Measurements from ENCODE around the gene LRRC31. TPM values are rescaled to one million over a fixed set of nuclear protein-coding genes. Genes with fewer than 3 reads are reported as not detected.

LRRC31 gene
- total and polyA plus RNA-seq, 5 donors: not detected

- ATAC-seq (no peak), DNase-seq (no peak)
- Histone ChIP-seq H3K4me1 (ENCODE audit: control insufficient read depth, insufficient read depth, low read length) (no peaks in the 10 kb centered on the region), H3K4me3 (ENCODE audit: low read length) (no peak overlapping the region), H3K9me3 (ENCODE audit: control insufficient read depth, low read length) (no peaks in the 10 kb centered on the region), H3K27ac (ENCODE audit: low read length) (no peak overlapping the region), H3K27me3 (ENCODE audit: control insufficient read depth, insufficient read depth) (no peaks in the 10 kb centered on the region)
- intact Hi-C loops (cut with DNase I): no loop called here
- WGBS: 55% methylated on average over 7 of the region's 7 CpGs
Measured at GRCh38 chr3:169891886-169892285, 22.2 kb upstream of the LRRC31 start.

DNA sequence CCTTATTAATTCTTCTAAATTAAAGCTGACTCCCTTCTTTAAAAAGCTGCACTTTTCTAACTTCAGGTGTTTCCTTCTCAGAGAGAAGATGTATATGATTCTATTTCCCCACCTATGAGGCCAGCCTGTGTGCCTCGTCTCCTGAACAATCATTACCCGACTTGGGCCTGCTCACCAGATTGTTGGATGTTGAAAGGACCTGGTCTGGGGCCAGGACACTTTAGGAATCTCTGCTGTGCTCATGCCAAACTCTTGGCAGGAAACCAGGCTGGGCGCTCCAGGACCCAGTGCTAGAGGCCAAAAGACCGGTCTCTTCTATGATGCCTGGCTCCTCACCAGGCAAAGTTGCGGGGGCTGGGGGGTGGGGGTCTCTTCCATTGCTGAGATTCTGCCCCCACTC, 16.9 kb upstream of the LRRC31 start:
- Histone ChIP-seq H3K4me3 (ENCODE audit: low read length) (no peak overlapping the region), H3K27me3 (ENCODE audit: control insufficient read depth, insufficient read depth) (no peaks in the 10 kb centered on the region), H3K4me1 (ENCODE audit: control insufficient read depth, insufficient read depth, low read length) (no peaks in the 10 kb centered on the region), H3K27ac (ENCODE audit: low read length) (no peak overlapping the region), H3K9me3 (ENCODE audit: control insufficient read depth, low read length) (no peaks in the 10 kb centered on the region)
- ATAC-seq (peak; percentile 91 to 95), DNase-seq (peak; percentile 84 to 92 (median 90))
- WGBS: 14% methylated on average over 5 of the region's 5 CpGs
- intact Hi-C loops (cut with DNase I): loop anchor here in 1 of 4 donors (10.0 kb wide), 1 partner anchor 78 kb away; the partner anchor contains the start of gene SEC62

DNA sequence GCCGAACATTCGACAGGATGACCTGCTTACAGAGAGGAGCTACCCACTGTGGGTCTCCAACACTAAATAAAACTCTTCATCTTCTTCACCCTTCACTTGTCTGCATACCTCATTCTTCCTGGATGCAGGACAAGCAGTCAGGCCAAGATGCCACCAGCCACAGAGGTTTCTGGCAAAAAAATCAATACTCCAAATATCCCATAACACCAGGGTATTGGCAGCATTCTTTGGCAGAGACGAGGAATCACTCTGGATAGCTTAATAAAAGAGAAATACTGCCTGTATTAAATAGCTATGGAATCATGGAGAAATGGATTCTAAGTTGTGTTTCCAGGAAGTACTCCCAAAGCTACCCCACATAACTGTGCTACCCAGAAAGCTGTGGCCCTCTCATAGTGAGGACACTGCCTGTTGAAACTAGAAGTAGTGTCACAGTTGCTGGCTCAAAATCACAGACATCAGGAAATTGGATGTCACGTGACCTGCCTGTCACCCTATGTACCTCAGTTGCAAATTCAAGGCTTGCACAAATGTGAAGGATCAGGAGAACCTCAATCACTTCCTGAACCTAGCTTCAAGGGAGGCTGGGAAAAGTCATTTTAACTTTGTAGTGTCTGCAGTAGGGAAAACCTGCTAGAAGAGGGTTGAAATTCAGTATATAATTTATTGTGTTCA, 11.0 kb upstream of the LRRC31 start:
- Histone ChIP-seq H3K27me3 (ENCODE audit: control insufficient read depth, insufficient read depth) (no peaks in the 10 kb centered on the region), H3K4me3 (ENCODE audit: low read length) (no peak overlapping the region), H3K27ac (ENCODE audit: low read length) (no peak overlapping the region), H3K4me1 (ENCODE audit: control insufficient read depth, insufficient read depth, low read length) (no peaks in the 10 kb centered on the region), H3K9me3 (ENCODE audit: control insufficient read depth, low read length) (no peaks in the 10 kb centered on the region)
- intact Hi-C loops (cut with DNase I): loop anchor here in 1 of 4 donors (10.0 kb wide), 1 partner anchor 84 kb away; the partner anchor contains the start of gene SEC62
- ATAC-seq (no peak), DNase-seq (no peak)
- 84% methylated on average over 4 of the region's 4 CpGs for WGBS

GRCh38 chr3:169879845-169880575, 10.3 kb upstream of the LRRC31 start:
- DNase-seq (no peak), ATAC-seq (no peak)
- 60% methylated on average over 3 of the region's 3 CpGs for WGBS
- Histone ChIP-seq H3K4me1 (ENCODE audit: control insufficient read depth, insufficient read depth, low read length) (no peaks in the 10 kb centered on the region), H3K27ac (ENCODE audit: low read length) (no peak overlapping the region), H3K27me3 (ENCODE audit: control insufficient read depth, insufficient read depth) (no peaks in the 10 kb centered on the region), H3K4me3 (ENCODE audit: low read length) (no peak overlapping the region), H3K9me3 (ENCODE audit: control insufficient read depth, low read length) (no peaks in the 10 kb centered on the region)
- intact Hi-C loops (cut with DNase I): loop anchor here in 1 of 4 donors (10.0 kb wide), 1 partner anchor 85 kb away; the partner anchor contains the start of gene SEC62

GRCh38 chr3:169879013-169879557, 9.3 kb upstream of the LRRC31 start:
- no peak for ATAC-seq
- DNase-seq: no peak
- no peaks in the 10 kb centered on the region for H3K4me1 ChIP-seq (ENCODE audit: control insufficient read depth, insufficient read depth, low read length)
- H3K27me3 ChIP-seq (ENCODE audit: control insufficient read depth, insufficient read depth): no peaks in the 10 kb centered on the region
- no peaks in the 10 kb centered on the region for H3K9me3 ChIP-seq (ENCODE audit: control insufficient read depth, low read length)
- no peak overlapping the region for H3K27ac ChIP-seq (ENCODE audit: low read length)
- intact Hi-C loops (cut with DNase I): no loop called here
- WGBS: 79% methylated on average over 8 of the region's 8 CpGs
- no peak overlapping the region for H3K4me3 ChIP-seq (ENCODE audit: low read length)

GRCh38 chr3:169871129-169871886, 1.6 kb upstream of the LRRC31 start:
- ATAC-seq (no peak), DNase-seq (no peak)
- no peak overlapping the region for H3K27ac ChIP-seq (ENCODE audit: low read length)
- H3K4me3 ChIP-seq (ENCODE audit: low read length): no peak overlapping the region
- no peaks in the 10 kb centered on the region for H3K27me3 ChIP-seq (ENCODE audit: control insufficient read depth, insufficient read depth)
- intact Hi-C loops (cut with DNase I): no loop called here
- 83% methylated on average over 2 of the region's 2 CpGs for WGBS
- no peaks in the 10 kb centered on the region for H3K4me1 ChIP-seq (ENCODE audit: control insufficient read depth, insufficient read depth, low read length)
- H3K9me3 ChIP-seq (ENCODE audit: control insufficient read depth, low read length): no peaks in the 10 kb centered on the region

- Histone ChIP-seq H3K27me3 (ENCODE audit: control insufficient read depth, insufficient read depth) (no peaks in the 10 kb centered on the region), H3K9me3 (ENCODE audit: control insufficient read depth, low read length) (no peaks in the 10 kb centered on the region), H3K4me3 (ENCODE audit: low read length) (no peak overlapping the region), H3K27ac (ENCODE audit: low read length) (no peak overlapping the region), H3K4me1 (ENCODE audit: control insufficient read depth, insufficient read depth, low read length) (no peaks in the 10 kb centered on the region)
- intact Hi-C loops (cut with DNase I): loop anchor here in 2 of 4 donors (10.0 kb wide), 1 partner anchor 96 kb away; the partner anchor contains the start of gene SEC62 (in 2 of the 2)
- WGBS: 87% methylated on average over 2 of the region's 2 CpGs
- DNase-seq (no peak), ATAC-seq (no peak)
Measured at GRCh38 chr3:169868369-169868768, 1.4 kb downstream of the LRRC31 start.

DNA sequence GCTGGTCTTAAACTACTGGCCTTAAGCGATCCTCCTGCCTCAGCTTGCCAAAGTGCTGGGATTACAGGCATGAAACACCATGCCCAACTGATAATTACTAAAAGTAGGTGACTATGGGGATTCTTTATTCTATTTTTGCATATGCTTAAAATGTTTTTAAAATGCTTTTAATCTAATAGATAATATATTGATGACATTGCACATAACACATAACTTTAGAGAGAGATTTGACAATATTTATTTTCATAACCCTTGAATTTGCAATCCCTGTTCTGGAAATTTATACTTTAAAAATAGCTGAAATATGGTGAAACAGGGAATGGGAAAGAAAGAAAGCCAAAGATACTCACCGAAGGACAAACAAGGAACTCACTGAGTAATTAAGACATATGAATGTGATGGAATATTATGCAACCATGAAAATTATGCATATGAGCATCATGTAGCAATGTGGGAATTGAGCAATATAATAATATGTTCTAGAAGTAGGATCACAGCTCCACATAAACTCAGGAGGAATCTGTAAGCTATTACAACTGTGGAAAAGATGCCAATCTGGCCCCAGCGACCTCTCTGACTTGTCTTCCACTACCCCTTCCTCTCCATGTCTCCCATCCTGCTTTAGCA, 2.0 kb downstream of the LRRC31 start:
- intact Hi-C loops (cut with DNase I): loop anchor here in 2 of 4 donors (10.0 kb wide), 1 partner anchor 97 kb away; the partner anchor contains the start of gene SEC62 (in 2 of the 2)
- ATAC-seq (no peak), DNase-seq (no peak)
- Histone ChIP-seq H3K9me3 (ENCODE audit: control insufficient read depth, low read length) (no peaks in the 10 kb centered on the region), H3K4me1 (ENCODE audit: control insufficient read depth, insufficient read depth, low read length) (no peaks in the 10 kb centered on the region), H3K4me3 (ENCODE audit: low read length) (no peak overlapping the region), H3K27ac (ENCODE audit: low read length) (no peak overlapping the region), H3K27me3 (ENCODE audit: control insufficient read depth, insufficient read depth) (no peaks in the 10 kb centered on the region)
- WGBS: 93% methylated on average over 3 of the region's 3 CpGs

DNA sequence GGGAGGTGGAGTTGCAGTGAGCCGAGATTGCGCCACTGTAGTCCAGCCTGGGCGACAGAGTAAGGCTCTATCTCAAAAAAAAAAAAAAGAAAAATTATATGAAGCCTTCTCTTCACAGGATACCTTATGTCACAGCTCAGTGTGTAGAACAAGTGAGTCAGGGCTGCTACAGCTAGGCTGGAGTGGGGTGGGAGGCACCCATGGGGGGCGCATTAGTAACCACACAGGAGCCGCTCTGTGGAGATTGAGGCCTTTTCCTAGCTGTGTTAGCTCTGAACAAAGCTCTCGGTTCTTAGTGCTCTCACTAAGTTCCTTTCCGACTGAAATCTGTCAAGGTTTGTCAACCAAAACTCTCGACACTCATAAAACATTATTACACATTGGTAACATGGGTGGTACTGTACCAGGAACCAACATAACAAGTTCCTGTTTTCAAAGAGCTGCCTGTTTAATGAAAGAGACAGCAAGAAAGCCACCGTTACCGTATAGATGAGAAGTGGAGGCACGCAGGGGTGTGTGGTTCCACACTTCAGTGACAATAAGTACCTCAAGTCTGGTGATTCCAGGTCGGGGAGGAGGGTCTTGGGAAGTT, 4.5 kb downstream of the LRRC31 start:
- 81% methylated on average over 12 of the region's 12 CpGs for WGBS
- Histone ChIP-seq H3K4me1 (ENCODE audit: control insufficient read depth, insufficient read depth, low read length) (no peaks in the 10 kb centered on the region), H3K27ac (ENCODE audit: low read length) (no peak overlapping the region), H3K9me3 (ENCODE audit: control insufficient read depth, low read length) (no peaks in the 10 kb centered on the region), H3K4me3 (ENCODE audit: low read length) (no peak overlapping the region), H3K27me3 (ENCODE audit: control insufficient read depth, insufficient read depth) (no peaks in the 10 kb centered on the region)
- no peak for DNase-seq
- intact Hi-C loops (cut with DNase I): loop anchor here in 2 of 4 donors (10.0 kb wide), 1 partner anchor 100 kb away; the partner anchor contains the start of gene SEC62 (in 2 of the 2)
- peak in 1 of 2 donors; percentile 25 for ATAC-seq

DNA sequence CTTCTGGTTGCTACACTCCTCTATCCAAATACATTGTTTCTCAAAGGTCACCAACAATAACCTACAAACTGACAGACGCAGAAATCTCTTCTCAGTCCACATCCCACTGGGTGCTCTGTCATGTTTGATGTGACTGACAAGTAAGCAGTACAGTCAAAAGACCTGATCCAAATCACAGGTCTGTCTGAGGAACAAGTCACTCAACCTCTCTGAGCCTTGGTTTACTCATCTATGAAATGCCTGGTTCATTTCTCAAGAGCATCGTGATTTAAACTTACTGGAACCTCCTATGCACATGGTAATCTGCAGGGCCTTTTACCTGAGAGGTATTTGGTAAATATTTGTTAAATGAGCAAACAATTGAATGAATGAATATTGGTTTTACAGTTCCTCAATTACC, 5.5 kb downstream of the LRRC31 start:
- H3K4me3 ChIP-seq (ENCODE audit: low read length): no peak overlapping the region
- no peak for DNase-seq
- WGBS: 94% methylated on average over 2 of the region's 2 CpGs
- no peaks in the 10 kb centered on the region for H3K27me3 ChIP-seq (ENCODE audit: control insufficient read depth, insufficient read depth)
- no peaks in the 10 kb centered on the region for H3K9me3 ChIP-seq (ENCODE audit: control insufficient read depth, low read length)
- intact Hi-C loops (cut with DNase I): loop anchor here in 3 of 4 donors (5.0 to 10.0 kb wide), 2 partner anchors 101 to 103 kb away; partner anchors contain the start of gene SEC62 (in 3 of the 3)
- H3K27ac ChIP-seq (ENCODE audit: low read length): no peak overlapping the region
- ATAC-seq: no peak
- H3K4me1 ChIP-seq (ENCODE audit: control insufficient read depth, insufficient read depth, low read length): no peaks in the 10 kb centered on the region
